MM.1S (cell line): Measurements from ENCODE around the gene LRP5.

Experiments
- CTCF ChIP-seq: fragments of 300-600 bp; sonication (generic); IDR thresholded peaks from 2 replicates; pipeline ENCODE4 v1.5.1; 2016; ENCODE audit warnings: antibody characterized with exemption, low read length, mixed read lengths
- EZH2phosphoT487 ChIP-seq: fragments of 300-600 bp; sonication (generic); IDR thresholded peaks from 2 replicates; pipeline ENCODE4 v1.6.1; 2018; ENCODE audit warnings: antibody characterized with exemption, low read length

- no peak for TF ChIP-seq CTCF
- no peak for TF ChIP-seq EZH2phosphoT487
Observed at GRCh38 chr11:68336716-68337115, 24.3 kb downstream of the LRP5 start.
